HEK293 (cell line): Measurements from ENCODE around the gene UBE2Q2.

Experiments used
- CTCF ChIA-PET: fragments of 350-600 bp; formaldehyde crosslinking; extraction: SDS; loops from one replicate; lab custom pipeline; 2021; ENCODE audit warnings: antibody characterized with exemption; lab: Yijun Ruan, JAX
- POLR2A ChIA-PET: fragments of 300-600 bp; formaldehyde crosslinking; extraction: SDS; loops from one replicate; lab custom pipeline; 2020; ENCODE audit warnings: antibody characterized with exemption, inconsistent platforms; lab: Yijun Ruan, JAX
- H3K27ac ChIP-seq: fragments of 200-500 bp; sonication (Bioruptor generic); 2 replicates; pipeline ENCODE4 v1.5.1; 2014; ENCODE audit warnings: low read depth, low read length, control low read depth, inconsistent platforms; ENCODE audit errors: extremely low read depth
- H3K36me3 ChIP-seq, 2 experiments: fragments of 200-500 bp in 1 of 2; sonication (Bioruptor generic) in 1 of 2; 1 replicate in 1 of 2; 2 replicates in 1 of 2; pipeline ENCODE4 v1.5.1; 2014 to 2017; ENCODE audit warnings: inconsistent platforms in 2 of 2, low read length in 2 of 2; ENCODE audit not compliant: control insufficient read depth in 2 of 2, insufficient read depth in 1 of 2
- H3K4me1 ChIP-seq: fragments of 200-500 bp; sonication (Bioruptor generic); 2 replicates; pipeline ENCODE4 v1.5.1; 2014; ENCODE audit warnings: mild to moderate bottlenecking, low read length, inconsistent platforms; ENCODE audit not compliant: control insufficient read depth, insufficient read depth
- H3K4me3 ChIP-seq: 2 replicates; pipeline ENCODE4 v1.5.1; 2011; ENCODE audit warnings: low read depth, mild to moderate bottlenecking, control low read depth, low read length, moderate library complexity
- H3K9me3 ChIP-seq: fragments of 200-500 bp; sonication (Bioruptor generic); 2 replicates; pipeline ENCODE4 v1.5.1; 2014; ENCODE audit warnings: low read depth, low read length, inconsistent platforms; ENCODE audit not compliant: control insufficient read depth, insufficient read depth
- KLF9 ChIP-seq: fragments of 450-650 bp; formaldehyde crosslinking; IDR thresholded peaks from 2 replicates; pipeline ENCODE4 v1.5.1; 2016; ENCODE audit warnings: missing biosample characterization, missing genetic modification characterization, low read depth
- MYNN ChIP-seq: fragments of 450-650 bp; formaldehyde crosslinking; IDR thresholded peaks from 2 replicates; pipeline ENCODE4 v1.5.1; 2016; ENCODE audit warnings: missing biosample characterization, missing genetic modification characterization, borderline replicate concordance
- PBX3 ChIP-seq: sonication (generic); formaldehyde crosslinking; IDR thresholded peaks from 2 replicates; pipeline ENCODE4 v1.8.1; 2022; ENCODE audit warnings: mild to moderate bottlenecking, moderate library complexity, missing genetic modification reagents
- PRDM10 ChIP-seq: fragments of 450-650 bp; formaldehyde crosslinking; IDR thresholded peaks from 2 replicates; pipeline ENCODE4 v1.5.1; 2016; ENCODE audit warnings: missing biosample characterization, missing genetic modification characterization
- SALL2 ChIP-seq: fragments of 450-650 bp; formaldehyde crosslinking; IDR thresholded peaks from 2 replicates; pipeline ENCODE4 v1.5.0; 2017; ENCODE audit warnings: missing biosample characterization, mild to moderate bottlenecking, missing genetic modification characterization, borderline replicate concordance
- WT1 ChIP-seq: fragments of 450-650 bp; formaldehyde crosslinking; IDR thresholded peaks from 2 replicates; pipeline ENCODE4 v1.5.1; 2016; ENCODE audit warnings: missing biosample characterization, missing genetic modification characterization
- ZBTB17 ChIP-seq: fragments of 450-650 bp; formaldehyde crosslinking; IDR thresholded peaks from 2 replicates; pipeline ENCODE4 v1.5.1; 2016; ENCODE audit warnings: missing biosample characterization, missing genetic modification characterization
- ZBTB20 ChIP-seq: fragments of 450-650 bp; formaldehyde crosslinking; IDR thresholded peaks from 2 replicates; pipeline ENCODE4 v1.5.1; 2016; ENCODE audit warnings: missing biosample characterization, missing genetic modification characterization
- ZNF175 ChIP-seq: fragments of 450-650 bp; formaldehyde crosslinking; IDR thresholded peaks from 2 replicates; pipeline ENCODE4 v1.5.1; 2016; ENCODE audit warnings: missing biosample characterization, missing genetic modification characterization
- ZNF560 ChIP-seq: fragments of 450-650 bp; formaldehyde crosslinking; IDR thresholded peaks from 2 replicates; pipeline ENCODE4 v1.5.1; 2017; ENCODE audit warnings: missing biosample characterization, missing genetic modification characterization, borderline replicate concordance
- ZNF596 ChIP-seq: fragments of 450-650 bp; IDR thresholded peaks from 2 replicates; pipeline ENCODE4 v1.5.0; 2018; ENCODE audit warnings: missing biosample characterization, mild to moderate bottlenecking, missing genetic modification characterization, moderate library complexity
- ZNF645 ChIP-seq: fragments of 450-650 bp; formaldehyde crosslinking; IDR thresholded peaks from 2 replicates; pipeline ENCODE4; 2016; ENCODE audit warnings: missing biosample characterization, missing genetic modification characterization
- ZNF670 ChIP-seq: fragments of 450-650 bp; formaldehyde crosslinking; IDR thresholded peaks from 2 replicates; pipeline ENCODE4 v1.5.1; 2016; ENCODE audit warnings: missing biosample characterization, missing genetic modification characterization, low read depth
- ZNF777 ChIP-seq: fragments of 450-650 bp; formaldehyde crosslinking; IDR thresholded peaks from 2 replicates; pipeline ENCODE4 v1.5.1; 2017; ENCODE audit warnings: missing biosample characterization, missing genetic modification characterization, borderline replicate concordance
- TF ChIP-seq, protein P1 (sequence below): fragments of 450-650 bp; formaldehyde crosslinking; IDR thresholded peaks from 2 replicates; pipeline ENCODE4 v1.5.1; 2016; ENCODE audit warnings: missing biosample characterization, missing genetic modification characterization

The UBE2Q2 gene

GRCh38 chr15:75857886-75858285 lies 14.6 kb downstream of the UBE2Q2 start:
- CTCF ChIA-PET, result no interaction called here
- H3K4me1 ChIP-seq, result peaks cover 6% of the 10 kb centered on the region
- TF ChIP-seq MYNN (tag by site-specific recombination) (no peak), ZNF560 (tag by site-specific recombination) (no peak), ZBTB17 (tag by site-specific recombination) (no peak), ZNF596 (tag by site-specific recombination) (no peak), PRDM10 (tag by site-specific recombination) (no peak), ZNF777 (tag by site-specific recombination) (no peak)
- TF ChIP-seq, protein P1, sequence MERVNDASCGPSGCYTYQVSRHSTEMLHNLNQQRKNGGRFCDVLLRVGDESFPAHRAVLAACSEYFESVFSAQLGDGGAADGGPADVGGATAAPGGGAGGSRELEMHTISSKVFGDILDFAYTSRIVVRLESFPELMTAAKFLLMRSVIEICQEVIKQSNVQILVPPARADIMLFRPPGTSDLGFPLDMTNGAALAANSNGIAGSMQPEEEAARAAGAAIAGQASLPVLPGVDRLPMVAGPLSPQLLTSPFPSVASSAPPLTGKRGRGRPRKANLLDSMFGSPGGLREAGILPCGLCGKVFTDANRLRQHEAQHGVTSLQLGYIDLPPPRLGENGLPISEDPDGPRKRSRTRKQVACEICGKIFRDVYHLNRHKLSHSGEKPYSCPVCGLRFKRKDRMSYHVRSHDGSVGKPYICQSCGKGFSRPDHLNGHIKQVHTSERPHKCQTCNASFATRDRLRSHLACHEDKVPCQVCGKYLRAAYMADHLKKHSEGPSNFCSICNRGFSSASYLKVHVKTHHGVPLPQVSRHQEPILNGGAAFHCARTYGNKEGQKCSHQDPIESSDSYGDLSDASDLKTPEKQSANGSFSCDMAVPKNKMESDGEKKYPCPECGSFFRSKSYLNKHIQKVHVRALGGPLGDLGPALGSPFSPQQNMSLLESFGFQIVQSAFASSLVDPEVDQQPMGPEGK (tag by site-specific recombination), result no peak
- H3K9me3 ChIP-seq, result no peaks in the 10 kb centered on the region
- H3K36me3 ChIP-seq, result peaks cover 30 to 33% of the 10 kb centered on the region in 2 experiments
- no peak overlapping the region for H3K27ac ChIP-seq
- H3K4me3 ChIP-seq, result no peak overlapping the region
- POLR2A ChIA-PET, result no interaction called here

DNA sequence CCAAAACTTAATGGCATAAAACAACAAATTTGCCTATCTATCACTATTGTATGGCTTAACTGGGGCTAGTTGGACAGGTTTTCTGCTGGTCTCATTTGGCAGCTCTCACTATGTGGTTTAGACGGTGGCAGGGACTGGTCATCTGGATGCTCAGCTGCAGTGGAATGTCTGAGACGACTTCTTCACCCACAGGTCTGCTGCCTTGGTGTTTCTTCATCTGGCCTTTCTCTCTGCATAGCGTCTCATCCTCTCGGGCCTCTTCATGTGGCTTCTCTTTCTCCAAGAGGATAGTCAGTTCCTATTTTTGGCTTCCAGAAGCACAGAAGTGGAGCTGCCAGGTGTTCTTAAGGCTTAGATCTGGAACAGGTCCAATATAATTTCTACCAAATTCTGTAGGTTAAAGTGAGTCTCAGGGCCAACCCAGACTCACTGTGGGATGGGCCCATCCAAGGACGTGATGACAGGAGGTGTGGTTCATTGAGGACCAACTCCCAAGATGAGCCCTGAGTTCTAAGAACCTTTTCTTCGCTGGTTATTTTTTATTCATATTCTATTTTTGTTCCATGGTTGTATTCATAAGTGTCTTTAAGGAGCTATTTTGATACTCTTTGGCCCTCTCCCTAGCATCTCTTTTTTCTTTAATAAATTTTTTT lies 18.6 kb downstream of the UBE2Q2 start:
- no peak overlapping the region for H3K27ac ChIP-seq
- no peak overlapping the region for H3K4me3 ChIP-seq
- H3K4me1 ChIP-seq, result peaks cover 14% of the 10 kb centered on the region
- POLR2A ChIA-PET, result interaction anchor here (1.4 kb wide), 1 partner anchor 41 kb away, joined by 3 read pairs; no protein-coding TSS in a partner anchor
- H3K9me3 ChIP-seq, result no peaks in the 10 kb centered on the region
- TF ChIP-seq PBX3, result no peak
- TF ChIP-seq, all 188 proteins: peak for 0
- CTCF ChIA-PET, result no interaction called here
- H3K36me3 ChIP-seq, result peaks cover 8 to 17% of the 10 kb centered on the region in 2 experiments

GRCh38 chr15:75862796-75863195 lies 19.5 kb downstream of the UBE2Q2 start:
- POLR2A ChIA-PET, result interaction anchor here (0.6 to 1.4 kb wide), 3 partner anchors 40 to 44 kb away, joined by 3 read pairs; no protein-coding TSS in a partner anchor
- CTCF ChIA-PET, result interaction anchor here (0.7 kb wide), 3 partner anchors 96 to 1080 kb away, joined by 3 to 4 read pairs (median 3); no protein-coding TSS in a partner anchor

More at GRCh38 chr15:75862796-75863195, 19.5 kb downstream of the UBE2Q2 start:
- Histone ChIP-seq H3K4me1 (peaks cover 14% of the 10 kb centered on the region), H3K27ac (no peak overlapping the region), H3K4me3 (no peak overlapping the region)
- TF ChIP-seq ZBTB20 (tag by site-specific recombination), result peak; percentile 48; the same call in 1 of the 2 replicates
- no peak for TF ChIP-seq WT1 (tag by site-specific recombination)
- no peak for TF ChIP-seq ZNF175 (tag by site-specific recombination)
- no peak for TF ChIP-seq SALL2
- TF ChIP-seq ZNF645 (tag by site-specific recombination), result no peak
- no peak for TF ChIP-seq KLF9 (tag by site-specific recombination)
- TF ChIP-seq ZNF670 (tag by site-specific recombination), result no peak
- peak; percentile 33; the same call in 1 of the 2 replicates for TF ChIP-seq ZBTB17 (tag by site-specific recombination)
- TF ChIP-seq, all 188 proteins: peak for 2
- H3K36me3 ChIP-seq, result peaks cover 7 to 17% of the 10 kb centered on the region in 2 experiments
- H3K9me3 ChIP-seq, result no peaks in the 10 kb centered on the region
